Left hindlimb (tissue), 1 donor: ENCODE data around the gene MAP2K7.
"Not testable (repeated sequence)": the region's sequence is repeated elsewhere in the genome, so short reads cannot be mapped to it uniquely, and the experiment has no call there.

Experiments
- DNase-seq: peaks from one replicate; pipeline ENCODE4 v3.0.0-alpha.2; 2018

The MAP2K7 gene

DNA sequence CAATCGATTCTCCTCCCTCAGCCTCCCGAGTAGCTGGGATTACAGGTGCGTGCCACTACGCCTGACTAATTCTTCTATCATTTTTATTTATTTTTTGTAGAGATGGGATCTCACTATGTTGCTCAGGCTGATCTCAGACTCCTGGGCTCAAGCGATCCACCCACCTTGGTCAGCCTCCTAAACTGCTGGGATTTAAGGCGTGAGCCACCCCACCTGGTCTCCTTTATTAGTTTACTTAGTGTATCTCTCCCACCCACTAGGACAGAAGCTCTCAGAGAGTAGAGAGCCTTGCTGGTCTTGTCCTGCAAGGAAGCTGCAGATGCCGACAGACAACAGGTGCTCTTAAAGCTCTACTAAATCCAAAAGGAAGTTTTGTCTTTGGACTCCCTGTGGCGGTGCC lies 17.9 kb upstream of the MAP2K7 start:
- no peak for DNase-seq

DNA sequence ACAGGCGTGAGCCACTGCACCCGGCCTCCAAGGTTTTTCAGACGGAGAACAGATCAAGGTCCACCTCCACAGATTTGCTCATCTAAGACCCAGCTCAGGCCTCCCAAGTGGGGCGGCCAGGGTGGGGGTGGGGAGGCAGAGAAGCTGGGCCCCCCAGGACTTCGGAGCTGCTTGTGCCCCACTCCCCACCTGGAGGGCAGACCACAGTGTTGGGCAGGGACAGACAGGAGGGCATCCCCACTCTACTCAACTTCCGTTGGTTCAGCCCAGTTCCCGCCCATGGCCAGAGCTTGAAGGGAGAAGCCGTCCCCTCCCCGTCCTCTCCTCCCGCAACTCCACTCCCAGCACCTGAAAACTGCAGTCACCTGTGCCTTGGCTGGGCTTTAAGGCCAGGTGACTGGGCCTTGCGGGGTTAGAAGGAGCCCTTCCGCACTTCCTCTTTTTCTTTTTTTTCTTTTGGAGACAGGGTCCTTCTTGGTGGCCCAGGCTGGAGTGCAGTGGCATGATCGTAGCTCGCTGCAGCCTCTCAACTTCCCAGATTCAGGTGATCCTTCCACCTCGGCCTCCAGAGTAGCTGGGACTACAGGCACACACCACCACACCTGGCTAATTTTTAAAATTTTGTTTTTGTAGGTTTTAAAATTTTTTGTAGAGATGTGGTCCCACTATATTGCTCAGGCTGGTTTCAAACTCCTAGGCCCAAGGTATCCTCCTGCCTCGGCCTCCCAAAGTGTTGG lies 16.1 kb upstream of the MAP2K7 start:
- no peak for DNase-seq

DNA sequence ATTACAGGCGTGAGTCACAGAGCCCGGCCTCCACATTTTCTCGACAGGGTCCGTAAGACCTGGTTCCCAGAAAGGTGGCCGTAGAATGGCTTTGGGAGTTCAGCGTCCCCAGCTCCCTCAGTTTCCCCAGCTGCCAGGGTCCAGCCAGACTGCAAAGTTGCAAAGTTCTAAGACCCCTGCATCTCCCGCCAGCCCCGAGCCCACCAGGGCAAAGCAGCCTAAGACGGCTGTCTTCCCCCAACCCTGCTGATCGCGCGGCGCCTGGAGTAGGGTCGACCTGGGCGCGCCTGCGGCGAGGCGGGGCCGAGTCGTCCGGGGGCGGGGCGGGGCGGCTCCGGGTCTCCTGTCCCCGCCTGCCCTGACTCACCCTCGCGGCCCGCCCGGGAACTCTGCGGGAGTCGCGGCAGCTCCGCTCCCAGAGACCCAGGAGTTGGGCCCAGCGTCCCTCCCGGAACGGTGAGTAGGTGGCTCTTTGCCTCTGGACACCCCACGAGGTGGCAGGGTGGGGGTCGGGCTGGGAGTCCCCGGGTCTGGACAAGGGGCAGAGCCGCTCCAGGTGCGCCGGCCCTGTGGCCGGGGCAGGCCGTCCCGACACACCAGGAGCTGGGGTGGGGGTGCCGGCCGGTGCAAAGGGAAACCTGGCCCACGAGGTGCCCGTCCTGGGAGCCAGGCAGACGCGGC lies 15.4 kb upstream of the MAP2K7 start, which contains the start of gene LRRC8E:
TSS of gene LRRC8E (plus strand) at position 366 of the 681 bp plus-strand sequence. CDS start 7,094 bp downstream, outside the sequence.
- no peak for DNase-seq

DNA sequence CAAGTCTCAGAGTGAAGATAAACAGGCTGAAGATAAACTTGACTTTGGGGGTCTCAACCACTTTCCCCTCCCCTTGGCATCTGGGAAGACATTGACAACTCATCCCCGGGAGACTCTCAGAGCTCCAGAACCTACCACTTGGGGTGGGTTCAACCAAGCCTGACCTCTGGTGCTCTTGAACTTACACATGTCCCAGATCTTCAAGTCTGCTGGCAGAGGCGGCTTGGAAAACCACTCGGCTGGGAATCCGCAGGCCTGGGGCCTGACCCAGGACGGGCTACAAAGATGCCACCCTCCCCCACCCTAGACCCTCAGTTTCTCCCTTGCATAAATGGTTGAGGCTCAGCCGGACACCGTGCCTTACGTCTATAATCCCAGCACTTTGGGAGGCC lies 14.9 kb upstream of the MAP2K7 start:
- no peak for DNase-seq

DNA sequence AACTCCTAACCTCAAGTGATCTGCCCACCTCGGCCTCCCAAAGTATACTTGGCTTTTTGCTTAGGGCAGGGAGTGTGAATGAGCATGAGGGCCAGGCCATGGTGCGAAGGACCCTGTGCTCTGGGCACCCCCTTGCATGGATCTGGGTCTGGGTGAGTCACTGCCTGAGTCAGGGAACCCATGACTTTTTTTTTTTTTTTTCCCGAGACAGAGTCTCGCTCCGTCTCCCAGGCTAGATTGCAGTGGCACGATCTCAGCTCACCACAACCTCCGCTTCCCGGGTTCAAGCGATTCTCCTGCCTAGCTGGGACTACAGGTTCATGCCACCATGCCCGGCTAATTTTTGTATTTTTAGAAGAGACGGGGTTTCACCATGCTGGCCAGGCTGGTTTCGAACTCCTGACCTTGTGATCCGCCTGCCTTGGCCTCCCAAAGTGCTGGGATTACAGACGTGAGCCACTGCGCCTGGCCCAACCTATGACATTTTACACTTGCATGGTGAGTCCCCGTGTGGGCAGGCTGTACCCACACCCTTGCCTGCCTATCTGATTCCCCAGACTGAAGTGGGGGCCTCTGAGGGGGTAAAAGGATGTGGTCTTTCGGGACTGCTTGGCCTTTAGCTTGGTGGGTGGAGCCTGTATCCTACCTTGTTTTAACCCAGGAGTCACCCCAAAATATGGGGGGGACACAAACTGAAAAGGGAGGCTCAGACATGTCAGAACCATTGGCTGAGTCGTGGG lies 10.1 kb upstream of the MAP2K7 start:
- DNase-seq = not testable (repeated sequence)

DNA sequence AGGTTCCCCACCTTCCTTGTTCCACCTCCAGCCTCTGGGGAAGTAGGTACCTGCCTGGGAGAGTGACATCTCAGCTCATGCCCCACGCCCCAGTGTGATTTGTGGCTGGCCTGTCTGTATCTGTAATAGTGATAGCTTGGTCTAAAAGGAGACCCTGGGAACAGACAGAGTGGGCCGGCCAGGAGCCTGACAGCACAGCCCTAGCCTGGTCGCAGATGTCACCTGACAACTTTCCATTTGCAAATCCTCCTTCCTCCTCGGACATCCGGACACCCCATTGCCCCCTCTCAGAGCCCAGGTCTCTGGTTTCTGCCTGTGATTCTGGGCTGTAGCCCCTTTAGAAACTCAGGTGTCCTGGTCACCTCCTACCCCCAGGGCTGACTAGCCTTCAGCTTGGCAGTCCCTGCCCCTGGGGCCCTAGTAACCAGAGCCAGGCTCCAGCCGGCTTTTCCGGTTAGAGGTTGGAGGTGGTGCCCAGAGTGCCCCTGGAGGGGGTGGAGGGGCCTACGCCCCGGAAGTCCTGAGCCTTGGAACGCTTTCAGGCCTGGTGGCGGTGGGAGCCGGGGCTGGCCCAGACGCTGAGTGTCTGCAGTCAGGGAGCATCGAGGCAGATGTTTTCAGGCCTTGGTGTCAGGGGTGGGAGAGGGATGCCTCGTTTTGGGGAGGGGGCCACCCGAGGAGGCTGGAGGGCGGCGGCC lies 8.9 kb upstream of the MAP2K7 start:
- DNase-seq = no peak

DNA sequence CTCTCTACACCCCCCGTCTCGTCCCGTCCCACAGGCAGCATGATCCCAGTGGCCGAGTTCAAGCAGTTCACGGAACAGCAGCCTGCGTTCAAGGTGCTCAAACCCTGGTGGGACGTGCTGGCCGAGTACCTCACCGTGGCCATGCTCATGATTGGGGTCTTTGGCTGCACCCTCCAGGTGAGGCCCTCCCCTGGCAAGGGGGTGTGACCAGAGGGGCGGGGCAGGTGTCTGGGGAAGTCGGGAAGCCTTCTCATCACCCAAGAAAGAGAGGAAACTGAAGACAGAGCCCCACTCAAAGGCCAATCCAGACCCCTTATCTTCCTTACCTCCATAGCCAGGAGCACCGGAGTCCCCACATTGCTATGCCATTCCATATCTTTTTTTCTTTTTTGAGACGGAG lies 8.1 kb upstream of the MAP2K7 start:
- no peak for DNase-seq

DNA sequence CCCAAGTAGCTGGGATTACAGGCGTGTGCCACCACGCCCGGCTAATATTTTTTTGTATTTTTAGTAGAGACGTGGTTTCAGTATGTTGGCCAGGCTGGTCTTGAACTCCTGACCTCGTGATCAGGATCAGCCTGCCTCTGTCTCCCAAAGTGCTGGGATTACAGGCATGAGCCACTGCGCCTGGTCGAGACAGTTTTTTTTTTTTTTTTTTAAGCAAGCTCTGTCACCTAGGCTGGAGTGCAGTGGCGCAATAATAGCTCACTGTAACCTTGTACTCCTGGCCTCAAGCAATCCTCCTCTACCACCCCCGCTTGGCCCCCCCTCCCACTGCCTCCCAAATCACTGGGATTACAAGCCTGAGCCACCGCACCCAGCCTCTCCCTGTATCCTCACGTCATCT lies 6.4 kb upstream of the MAP2K7 start:
- no peak for DNase-seq

DNA sequence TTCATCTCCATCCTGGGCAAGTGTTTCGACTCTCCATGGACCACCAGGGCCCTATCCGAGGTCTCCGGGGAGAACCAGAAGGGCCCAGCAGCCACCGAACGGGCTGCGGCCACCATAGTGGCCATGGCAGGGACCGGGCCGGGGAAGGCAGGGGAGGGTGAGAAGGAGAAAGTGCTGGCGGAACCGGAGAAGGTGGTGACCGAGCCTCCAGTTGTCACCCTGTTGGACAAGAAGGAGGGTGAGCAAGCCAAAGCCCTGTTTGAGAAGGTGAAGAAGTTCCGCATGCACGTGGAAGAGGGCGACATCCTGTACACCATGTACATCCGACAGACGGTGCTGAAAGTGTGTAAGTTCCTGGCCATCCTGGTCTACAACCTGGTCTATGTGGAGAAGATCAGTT lies 4.7 kb upstream of the MAP2K7 start:
- no peak for DNase-seq

DNA sequence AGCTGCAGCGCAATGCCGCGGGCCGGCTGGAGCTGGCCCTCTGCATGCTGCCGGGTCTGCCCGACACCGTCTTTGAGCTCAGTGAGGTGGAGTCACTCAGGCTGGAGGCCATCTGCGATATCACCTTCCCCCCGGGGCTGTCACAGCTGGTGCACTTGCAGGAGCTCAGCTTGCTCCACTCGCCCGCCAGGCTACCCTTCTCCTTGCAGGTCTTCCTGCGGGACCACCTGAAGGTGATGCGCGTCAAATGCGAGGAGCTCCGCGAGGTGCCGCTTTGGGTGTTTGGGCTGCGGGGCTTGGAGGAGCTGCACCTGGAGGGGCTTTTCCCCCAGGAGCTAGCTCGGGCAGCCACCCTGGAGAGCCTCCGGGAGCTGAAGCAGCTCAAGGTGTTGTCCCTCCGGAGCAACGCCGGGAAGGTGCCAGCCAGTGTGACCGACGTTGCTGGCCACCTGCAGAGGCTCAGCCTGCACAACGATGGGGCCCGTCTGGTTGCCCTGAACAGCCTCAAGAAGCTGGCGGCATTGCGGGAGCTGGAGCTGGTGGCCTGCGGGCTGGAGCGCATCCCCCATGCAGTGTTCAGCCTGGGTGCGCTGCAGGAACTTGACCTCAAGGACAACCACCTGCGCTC lies 3.8 kb upstream of the MAP2K7 start:
- DNase-seq = no peak

DNA sequence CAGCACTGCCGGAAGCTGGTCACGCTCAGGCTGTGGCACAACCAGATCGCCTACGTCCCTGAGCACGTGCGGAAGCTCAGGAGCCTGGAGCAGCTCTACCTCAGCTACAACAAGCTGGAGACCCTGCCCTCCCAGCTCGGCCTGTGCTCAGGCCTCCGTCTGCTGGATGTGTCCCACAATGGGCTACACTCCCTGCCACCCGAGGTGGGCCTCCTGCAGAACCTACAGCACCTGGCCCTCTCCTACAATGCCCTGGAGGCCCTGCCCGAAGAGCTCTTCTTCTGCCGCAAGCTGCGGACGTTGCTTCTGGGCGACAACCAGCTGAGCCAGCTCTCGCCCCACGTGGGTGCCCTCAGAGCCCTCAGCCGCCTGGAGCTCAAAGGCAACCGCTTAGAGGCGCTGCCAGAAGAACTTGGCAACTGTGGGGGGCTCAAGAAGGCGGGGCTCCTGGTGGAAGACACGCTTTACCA lies 3.2 kb upstream of the MAP2K7 start:
- DNase-seq = no peak

DNA sequence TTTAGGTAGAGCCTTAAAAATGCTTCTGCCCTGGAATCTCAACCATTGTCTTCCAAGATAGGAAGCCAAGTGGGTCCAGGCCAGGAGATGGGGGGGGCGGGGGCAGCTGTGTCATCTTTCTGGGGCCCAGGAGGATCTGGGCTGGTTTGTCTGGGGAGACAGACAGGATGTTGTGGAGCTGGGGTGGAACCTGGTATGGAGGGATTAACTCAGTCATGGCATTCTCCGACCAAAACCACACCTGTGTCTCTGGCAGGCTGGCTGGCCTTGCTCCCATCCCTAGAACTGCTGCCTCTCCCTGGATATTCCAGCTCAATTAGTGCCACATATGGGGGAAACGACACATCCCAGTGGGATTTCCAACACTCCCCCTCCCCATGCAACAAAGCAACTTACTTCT lies 2.7 kb upstream of the MAP2K7 start:
- no peak for DNase-seq

DNA sequence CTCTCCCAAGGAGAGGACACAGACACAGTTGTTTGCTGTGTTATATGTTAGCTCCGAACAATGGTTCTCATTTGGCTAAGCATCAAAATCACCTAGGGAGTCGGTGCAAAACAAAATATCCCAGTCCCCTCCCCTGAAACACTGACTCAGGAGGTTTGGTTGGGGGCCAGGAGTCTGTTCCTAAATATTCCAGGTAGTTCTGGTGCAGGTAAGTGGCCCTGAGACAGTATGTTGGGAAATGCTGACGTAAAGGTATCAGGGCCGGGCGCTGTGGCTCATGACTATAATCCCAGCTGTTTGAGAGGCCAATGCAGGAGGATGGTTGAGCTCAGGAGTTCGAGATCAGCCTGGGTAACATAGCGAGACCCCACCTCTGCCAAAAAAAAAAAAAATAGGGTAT lies 2.3 kb upstream of the MAP2K7 start:
- DNase-seq = peak; percentile 13

DNA sequence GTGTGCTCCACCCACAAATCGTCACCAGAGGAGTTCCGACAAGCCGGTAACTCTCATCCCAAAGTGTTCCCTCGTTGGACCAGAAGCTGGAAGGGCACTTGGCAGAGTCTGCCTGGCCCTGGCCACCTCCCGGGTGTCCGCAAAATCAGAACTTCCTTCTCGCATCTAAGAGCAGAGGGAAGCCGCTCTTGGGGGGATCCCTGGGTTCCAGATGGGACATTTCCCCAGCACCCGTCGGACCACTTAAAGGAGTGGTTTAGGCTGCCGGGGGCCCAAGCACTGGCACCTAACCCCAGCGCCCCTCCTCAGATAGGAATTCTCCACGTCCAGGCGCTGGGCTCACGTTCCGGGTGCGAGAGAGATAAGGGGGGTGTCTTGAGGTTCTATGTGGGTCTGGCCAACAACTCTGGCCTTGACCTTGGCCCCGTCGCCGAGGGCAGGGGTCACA lies 857 bp upstream of the MAP2K7 start:
- peak; percentile 27 for DNase-seq

DNA sequence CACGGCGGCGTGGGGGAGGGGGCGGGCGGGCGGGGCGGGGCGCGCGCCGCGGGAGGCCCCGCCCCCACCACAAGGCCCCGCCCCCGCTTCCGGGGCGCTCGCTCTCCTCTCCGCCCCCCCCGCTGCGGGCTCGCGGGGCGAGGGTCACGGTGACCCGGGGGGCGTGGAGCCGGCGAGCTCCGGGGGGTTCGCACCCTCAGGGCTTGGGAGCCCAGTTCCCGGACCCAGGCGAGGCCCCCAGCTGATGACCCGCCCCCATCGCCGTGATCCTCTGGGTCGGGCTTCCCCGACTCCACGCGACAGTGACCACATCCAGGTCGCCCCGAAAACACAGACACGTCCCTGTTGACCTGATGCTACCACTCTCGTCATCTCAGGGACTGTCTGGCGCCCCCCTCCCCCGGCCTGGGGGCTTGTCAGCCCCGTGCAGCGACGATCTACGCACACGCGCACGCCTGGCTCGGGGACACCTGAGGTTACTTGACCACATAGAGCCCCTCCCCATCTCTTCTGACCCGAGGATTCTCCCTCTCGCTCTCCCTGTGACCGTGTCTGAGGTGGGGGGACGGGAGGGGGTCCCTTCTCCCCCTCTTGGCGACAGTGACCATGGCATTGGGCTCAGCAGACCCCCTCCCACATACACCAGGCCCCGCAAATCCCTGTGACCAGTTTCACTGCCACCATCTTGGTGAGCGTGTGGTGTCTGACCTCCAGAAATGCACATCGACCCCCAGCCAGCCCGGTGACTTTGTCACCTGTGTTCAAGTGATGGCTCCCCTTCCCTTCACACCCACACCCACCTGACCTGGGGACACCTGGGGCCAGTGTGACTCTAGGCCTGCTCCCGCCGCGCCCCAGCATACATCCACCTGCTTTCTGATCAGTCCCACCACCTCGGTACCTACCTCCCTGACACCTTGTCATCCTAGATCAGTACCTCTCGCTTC lies 670 bp downstream of the MAP2K7 start:
- peak; percentile 61 for DNase-seq

DNA sequence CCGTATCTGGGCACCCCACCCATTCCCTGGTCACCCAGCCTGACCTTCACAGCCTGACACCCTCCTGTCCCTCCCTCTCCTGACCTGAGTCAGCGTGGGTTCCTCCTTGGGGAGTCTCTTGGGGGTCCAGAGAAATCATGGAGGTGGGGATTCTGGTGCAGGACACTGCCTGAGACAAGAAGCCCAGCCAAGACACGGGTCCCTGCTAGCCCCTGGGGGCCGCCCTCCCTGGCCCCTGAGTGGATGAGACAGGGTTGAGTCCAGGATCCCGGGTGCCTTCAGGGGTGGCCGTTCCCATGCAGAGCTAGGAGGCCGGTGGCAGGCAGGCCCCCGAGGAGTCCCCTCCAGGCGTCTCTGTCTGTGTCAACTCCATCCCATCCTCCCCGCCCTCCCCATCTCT lies 1.6 kb downstream of the MAP2K7 start:
- DNase-seq = no peak

DNA sequence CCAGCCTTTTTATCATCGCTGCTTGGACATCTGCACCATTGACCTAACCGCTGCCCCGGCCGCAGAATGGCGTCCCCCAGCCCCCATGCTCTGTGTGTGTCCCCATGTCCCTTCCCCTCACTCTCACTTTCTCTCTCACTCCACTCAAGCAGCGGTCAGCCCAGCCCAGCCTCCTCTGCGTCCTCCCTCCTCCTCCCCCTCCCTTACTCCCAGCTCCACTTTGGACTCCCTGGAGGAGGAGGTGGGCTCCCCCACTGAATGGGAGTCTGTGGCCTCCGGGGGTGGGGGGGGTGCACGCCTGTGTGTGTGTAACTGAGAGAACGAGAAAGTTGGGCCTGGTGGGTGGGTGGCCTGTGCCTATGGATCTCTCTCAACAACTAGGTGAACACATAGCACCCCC lies 2.2 kb downstream of the MAP2K7 start:
- no peak for DNase-seq

DNA sequence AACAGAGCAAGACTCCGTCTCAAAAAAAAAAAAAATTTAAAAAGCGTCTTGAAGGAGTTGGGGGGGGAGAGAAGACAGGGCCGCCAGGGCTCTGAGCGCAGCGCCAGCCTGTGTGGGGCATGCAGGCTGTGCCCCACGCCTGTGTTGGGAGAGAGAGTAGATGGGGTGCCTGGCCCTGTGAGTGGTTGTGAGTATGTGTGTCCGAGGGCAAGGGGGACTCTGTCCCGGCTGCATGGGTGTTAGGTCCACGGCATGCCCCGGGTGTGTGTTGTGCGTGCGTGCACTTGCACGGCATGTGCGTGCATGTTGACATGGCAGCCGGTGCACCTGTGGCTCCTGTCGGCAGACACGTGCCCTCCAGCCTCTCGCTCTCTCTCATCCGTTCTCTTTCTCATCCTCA lies 3.4 kb downstream of the MAP2K7 start:
- DNase-seq = no peak

DNA sequence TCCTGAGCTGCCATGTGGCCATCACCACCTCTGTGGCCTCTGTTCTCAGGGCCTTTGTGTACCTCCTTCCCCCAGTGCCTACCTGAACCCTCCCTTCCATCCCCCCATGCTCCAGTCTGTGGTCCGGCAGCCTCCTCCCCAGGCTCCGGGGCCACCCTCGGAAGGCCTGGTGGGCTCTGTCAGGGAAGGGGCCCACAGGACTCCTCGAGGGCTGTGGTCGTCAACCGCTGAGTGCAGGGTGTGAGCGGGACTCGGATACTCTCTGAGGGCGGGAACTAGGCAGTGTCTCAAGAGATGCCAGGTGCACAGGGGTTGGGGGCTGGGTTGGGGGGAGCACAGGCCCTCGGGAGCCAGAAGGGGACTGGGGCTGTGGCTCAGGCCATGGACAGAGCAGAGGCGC lies 3.9 kb downstream of the MAP2K7 start:
- no peak for DNase-seq

DNA sequence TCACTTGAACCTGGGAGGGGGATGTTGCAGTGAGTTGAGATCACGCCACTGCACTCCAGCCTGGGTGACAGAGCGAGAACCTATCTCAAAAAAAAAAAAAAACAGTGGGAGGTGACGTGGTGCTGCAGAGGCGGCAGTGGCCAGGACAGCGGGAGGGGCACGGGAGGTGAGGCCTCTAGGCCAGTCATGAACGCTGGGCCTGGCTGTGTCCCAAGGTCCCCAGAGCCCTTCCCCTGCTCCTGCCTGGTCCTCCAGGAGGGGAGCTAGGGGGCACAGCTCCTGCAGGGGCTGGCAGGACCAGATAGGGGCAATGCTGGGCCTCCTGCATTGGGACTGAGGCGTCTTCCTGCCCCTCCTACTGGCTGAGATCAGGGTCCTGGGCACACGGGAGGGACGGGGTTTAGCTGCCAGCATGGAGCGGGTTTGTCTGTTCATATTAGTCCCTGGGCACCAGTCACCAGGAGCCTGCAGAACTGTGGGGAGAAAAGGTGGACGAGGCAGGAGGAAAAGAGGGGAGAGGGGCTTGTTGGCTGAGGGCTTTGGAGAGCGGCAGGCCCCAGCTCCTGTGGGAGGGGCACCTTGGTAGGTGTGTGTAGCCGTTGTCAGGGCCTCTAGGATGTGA lies 4.5 kb downstream of the MAP2K7 start:
- no peak for DNase-seq
